Parathyroid adenoma (tissue), 2 donors: ENCODE data around the gene BCR.

Experiments used
- H2AFZ ChIP-seq: fragments of 300-600 bp; sonication (generic); one replicate; pipeline ENCODE4 v1.7.0; 2017; ENCODE audit warnings: antibody characterized with exemption, mild to moderate bottlenecking
- H3K27ac ChIP-seq: fragments of 300-600 bp; sonication (generic); one replicate; pipeline ENCODE4 v1.7.0; 2017
- H3K27me3 ChIP-seq: fragments of 300-600 bp; sonication (generic); one replicate; pipeline ENCODE4 v1.7.0; 2017; ENCODE audit warnings: low read length; ENCODE audit not compliant: control insufficient read depth, insufficient read depth
- H3K36me3 ChIP-seq: fragments of 300-600 bp; sonication (generic); one replicate; pipeline ENCODE4 v1.7.0; 2017; ENCODE audit warnings: low read length; ENCODE audit not compliant: control insufficient read depth, insufficient read depth
- H3K4me1 ChIP-seq: fragments of 300-600 bp; sonication (generic); one replicate; pipeline ENCODE4 v1.7.0; 2017; ENCODE audit warnings: control low read depth
- H3K4me2 ChIP-seq: fragments of 300-600 bp; sonication (generic); one replicate; pipeline ENCODE4 v1.7.0; 2017; ENCODE audit warnings: low read length
- H3K4me3 ChIP-seq: fragments of 300-600 bp; sonication (generic); one replicate; pipeline ENCODE4 v1.7.0; 2017; ENCODE audit warnings: low read depth, low read length
- H3K79me2 ChIP-seq: fragments of 300-600 bp; sonication (generic); one replicate; pipeline ENCODE4 v1.7.0; 2017; ENCODE audit warnings: control low read depth
- H3K9ac ChIP-seq: fragments of 300-600 bp; sonication (generic); one replicate; pipeline ENCODE4 v1.7.0; 2017; ENCODE audit warnings: mild to moderate bottlenecking
- H3K9me3 ChIP-seq: fragments of 300-600 bp; sonication (generic); one replicate; pipeline ENCODE4 v1.7.0; 2017; ENCODE audit warnings: low read length; ENCODE audit not compliant: control insufficient read depth
- TF ChIP-seq, protein P1 (sequence below): fragments of 300-600 bp; sonication (generic); IDR thresholded peaks from one replicate; pipeline ENCODE4 v1.7.0; 2017; ENCODE audit warnings: antibody characterized with exemption, mild to moderate bottlenecking
- donor health status: primary hyperparathyroidism.

BCR gene

GRCh38 chr22:23145878-23146470, 34.3 kb upstream of the BCR start:
- no peak overlapping the region for H3K27ac ChIP-seq
- TF ChIP-seq, protein P1, sequence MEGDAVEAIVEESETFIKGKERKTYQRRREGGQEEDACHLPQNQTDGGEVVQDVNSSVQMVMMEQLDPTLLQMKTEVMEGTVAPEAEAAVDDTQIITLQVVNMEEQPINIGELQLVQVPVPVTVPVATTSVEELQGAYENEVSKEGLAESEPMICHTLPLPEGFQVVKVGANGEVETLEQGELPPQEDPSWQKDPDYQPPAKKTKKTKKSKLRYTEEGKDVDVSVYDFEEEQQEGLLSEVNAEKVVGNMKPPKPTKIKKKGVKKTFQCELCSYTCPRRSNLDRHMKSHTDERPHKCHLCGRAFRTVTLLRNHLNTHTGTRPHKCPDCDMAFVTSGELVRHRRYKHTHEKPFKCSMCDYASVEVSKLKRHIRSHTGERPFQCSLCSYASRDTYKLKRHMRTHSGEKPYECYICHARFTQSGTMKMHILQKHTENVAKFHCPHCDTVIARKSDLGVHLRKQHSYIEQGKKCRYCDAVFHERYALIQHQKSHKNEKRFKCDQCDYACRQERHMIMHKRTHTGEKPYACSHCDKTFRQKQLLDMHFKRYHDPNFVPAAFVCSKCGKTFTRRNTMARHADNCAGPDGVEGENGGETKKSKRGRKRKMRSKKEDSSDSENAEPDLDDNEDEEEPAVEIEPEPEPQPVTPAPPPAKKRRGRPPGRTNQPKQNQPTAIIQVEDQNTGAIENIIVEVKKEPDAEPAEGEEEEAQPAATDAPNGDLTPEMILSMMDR, result no peak

DNA sequence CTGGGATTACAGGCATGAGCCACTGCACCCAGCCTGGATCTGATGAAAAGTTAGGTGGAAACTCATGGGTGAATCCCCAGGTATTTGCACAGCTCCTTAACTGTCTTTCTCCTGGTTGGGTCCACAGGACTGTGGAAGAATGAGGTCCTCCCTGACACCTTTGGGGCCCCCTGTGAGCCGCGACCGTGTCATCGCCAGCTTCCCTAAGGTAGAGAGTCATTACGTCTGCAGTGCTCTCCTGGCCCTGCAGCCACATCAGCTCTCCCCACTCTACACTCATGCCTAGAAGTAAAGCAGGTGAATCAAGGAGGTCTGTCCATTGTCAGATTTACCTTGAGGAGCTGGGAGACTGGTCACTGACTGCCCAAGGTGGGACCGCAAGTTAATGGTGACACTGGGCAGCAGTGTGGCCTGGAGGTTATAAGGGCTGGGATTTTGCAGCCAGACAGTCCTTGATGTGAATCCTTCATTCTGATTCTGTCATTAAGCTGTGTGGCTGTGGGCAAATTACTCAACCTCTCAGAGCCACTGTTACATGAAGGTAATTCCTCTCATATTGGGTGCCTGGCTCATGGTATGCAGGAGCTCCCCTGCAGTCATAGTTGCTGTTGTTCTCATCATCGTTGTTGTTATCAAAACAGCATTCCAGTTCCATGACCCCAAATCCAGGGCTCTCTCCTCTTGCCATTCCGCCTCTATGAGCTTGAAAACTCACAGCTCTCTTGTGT, 33.7 kb upstream of the BCR start:
- H3K9me3 ChIP-seq, result no peaks in the 10 kb centered on the region
- no peak overlapping the region for H3K27ac ChIP-seq
- H3K9ac ChIP-seq, result no peak overlapping the region
- no peaks in the 10 kb centered on the region for H3K36me3 ChIP-seq
- TF ChIP-seq, protein P1, result no peak
- H2AFZ ChIP-seq, result no peak overlapping the region
- no peak overlapping the region for H3K4me3 ChIP-seq
- peaks cover 2% of the 10 kb centered on the region for H3K4me1 ChIP-seq
- no peaks in the 10 kb centered on the region for H3K79me2 ChIP-seq
- H3K4me2 ChIP-seq, result no peak overlapping the region
- no peaks in the 10 kb centered on the region for H3K27me3 ChIP-seq

More at GRCh38 chr22:23145878-23146470, 34.3 kb upstream of the BCR start:
- peak overlapping the region; percentile 72 for H2AFZ ChIP-seq
- no peak overlapping the region for H3K9ac ChIP-seq
- H3K4me2 ChIP-seq, result peak overlapping the region; percentile 95
- no peaks in the 10 kb centered on the region for H3K79me2 ChIP-seq
- H3K27me3 ChIP-seq, result no peaks in the 10 kb centered on the region
- peaks cover 2% of the 10 kb centered on the region for H3K4me1 ChIP-seq
- peak overlapping the region; percentile 74 for H3K4me3 ChIP-seq
- H3K9me3 ChIP-seq, result no peaks in the 10 kb centered on the region
- no peaks in the 10 kb centered on the region for H3K36me3 ChIP-seq

- no peak overlapping the region for H2AFZ ChIP-seq
- H3K4me1 ChIP-seq, result peaks cover 2% of the 10 kb centered on the region
- H3K27ac ChIP-seq, result no peak overlapping the region
Observed at GRCh38 chr22:23147617-23148387, 32.5 kb upstream of the BCR start.

GRCh38 chr22:23149743-23150238, 30.5 kb upstream of the BCR start:
- no peak overlapping the region for H3K9ac ChIP-seq
- TF ChIP-seq, protein P1, result no peak
- peaks cover 2% of the 10 kb centered on the region for H3K4me1 ChIP-seq
- H3K27ac ChIP-seq, result no peak overlapping the region
- no peak overlapping the region for H3K4me2 ChIP-seq
- H3K79me2 ChIP-seq, result no peaks in the 10 kb centered on the region
- no peaks in the 10 kb centered on the region for H3K9me3 ChIP-seq
- no peaks in the 10 kb centered on the region for H3K27me3 ChIP-seq
- H3K36me3 ChIP-seq, result no peaks in the 10 kb centered on the region
- H3K4me3 ChIP-seq, result no peak overlapping the region
- no peak overlapping the region for H2AFZ ChIP-seq

More at GRCh38 chr22:23147617-23148387, 32.5 kb upstream of the BCR start:
- H3K4me3 ChIP-seq, result no peak overlapping the region
- H3K9ac ChIP-seq, result no peak overlapping the region
- H3K4me2 ChIP-seq, result no peak overlapping the region
- no peaks in the 10 kb centered on the region for H3K27me3 ChIP-seq
- no peaks in the 10 kb centered on the region for H3K9me3 ChIP-seq
- no peaks in the 10 kb centered on the region for H3K36me3 ChIP-seq
- H3K79me2 ChIP-seq, result no peaks in the 10 kb centered on the region
- TF ChIP-seq, protein P1, result no peak
